Measurements from ENCODE around the gene STARD13. TPM values are rescaled to one million over a fixed set of nuclear protein-coding genes. Genes with fewer than 3 reads are reported as not detected.
"Not testable (repeated sequence)": the region's sequence is repeated elsewhere in the genome, so short reads cannot be mapped to it uniquely, and the experiment has no call there.

The STARD13 gene
- total and polyA plus RNA-seq, 5 experiments from 2014 or later: not detected

GRCh38 chr13:33188093-33188882, 97.3 kb downstream of the STARD13 start:
- ATAC-seq (no peak), DNase-seq (no peak)
- Mint-ChIP-seq H3K4me3 (no peak overlapping the region), H3K36me3 (no peaks in the 10 kb centered on the region), H3K4me1 (peaks cover 4 to 10% (median 5%) of the 10 kb centered on the region in 4 donors), H3K27ac (no peak overlapping the region), H3K27me3 (peaks cover 0 to 11% (median 4%) of the 10 kb centered on the region in 5 donors), H3K9me3 (no peaks in the 10 kb centered on the region)
- POLR2A ChIA-PET: no interaction called here

DNA sequence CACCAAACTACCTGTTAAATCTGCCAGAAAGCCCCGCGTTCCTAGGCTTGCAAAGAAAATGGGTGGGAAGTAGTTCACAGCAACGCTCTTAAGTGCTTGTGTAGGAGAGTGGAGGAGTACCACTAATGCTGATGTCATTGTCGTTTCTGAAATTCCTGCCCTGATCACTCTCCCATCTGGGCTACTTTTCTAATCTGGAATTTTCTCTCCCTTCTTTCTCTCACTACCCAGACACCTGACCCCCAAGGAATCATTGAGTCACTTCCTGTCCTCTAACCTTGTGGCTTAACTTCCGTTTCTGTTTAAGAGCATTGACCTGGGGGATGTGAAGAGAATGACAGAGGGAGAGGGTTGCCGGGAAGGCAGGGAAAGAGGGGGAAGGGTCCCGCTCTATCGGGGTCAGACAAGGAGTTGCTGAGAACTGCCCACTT, 98.7 kb downstream of the STARD13 start:
- Mint-ChIP-seq H3K9me3 (no peaks in the 10 kb centered on the region), H3K36me3 (no peaks in the 10 kb centered on the region), H3K4me3 (no peak overlapping the region), H3K27ac (no peak overlapping the region), H3K27me3 (peaks cover 4 to 23% (median 8%) of the 10 kb centered on the region in 5 donors), H3K4me1 (peaks cover 3 to 7% (median 5%) of the 10 kb centered on the region in 4 donors)
- no peak for DNase-seq
- ATAC-seq: no peak
- POLR2A ChIA-PET: no interaction called here

GRCh38 chr13:33185853-33186252, 99.7 kb downstream of the STARD13 start:
- POLR2A ChIA-PET: no interaction called here
- Mint-ChIP-seq H3K36me3 (no peaks in the 10 kb centered on the region), H3K4me3 (no peak overlapping the region), H3K4me1 (peaks cover 3 to 7% (median 5%) of the 10 kb centered on the region in 4 donors), H3K27ac (no peak overlapping the region), H3K9me3 (no peaks in the 10 kb centered on the region), H3K27me3 (peaks cover 4 to 30% (median 11%) of the 10 kb centered on the region in 5 donors)
- ATAC-seq (no peak), DNase-seq (no peak)

GRCh38 chr13:33184530-33184929, 101.0 kb downstream of the STARD13 start:
- DNase-seq: no peak
- Mint-ChIP-seq H3K36me3 (no peaks in the 10 kb centered on the region), H3K4me1 (peaks cover 3 to 7% (median 5%) of the 10 kb centered on the region in 4 donors), H3K27me3 (peaks cover 4 to 39% (median 15%) of the 10 kb centered on the region in 5 donors), H3K27ac (no peak overlapping the region), H3K4me3 (no peak overlapping the region), H3K9me3 (no peaks in the 10 kb centered on the region)
- POLR2A ChIA-PET: no interaction called here
- ATAC-seq: no peak

DNA sequence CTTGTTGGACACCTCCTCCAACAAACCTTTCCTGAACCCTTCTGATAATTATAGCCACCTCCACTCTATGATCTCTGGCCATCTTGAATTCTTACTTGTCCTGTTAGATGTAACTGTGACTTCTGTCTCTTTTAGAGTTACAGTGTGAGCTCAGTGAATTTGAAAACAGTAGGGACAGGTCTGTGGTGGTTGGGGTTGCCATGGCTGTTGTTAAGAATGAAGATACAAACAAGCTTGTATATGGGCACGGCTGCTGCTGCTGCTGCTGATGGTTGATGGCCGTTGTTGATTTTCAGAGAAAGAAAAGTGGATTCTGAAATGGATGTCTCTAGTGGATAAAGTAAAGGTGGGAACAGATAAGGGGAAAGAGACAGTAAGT, 101.5 kb downstream of the STARD13 start:
- POLR2A ChIA-PET: no interaction called here
- peaks cover 4 to 39% (median 15%) of the 10 kb centered on the region in 5 donors for H3K27me3 Mint-ChIP-seq

DNA sequence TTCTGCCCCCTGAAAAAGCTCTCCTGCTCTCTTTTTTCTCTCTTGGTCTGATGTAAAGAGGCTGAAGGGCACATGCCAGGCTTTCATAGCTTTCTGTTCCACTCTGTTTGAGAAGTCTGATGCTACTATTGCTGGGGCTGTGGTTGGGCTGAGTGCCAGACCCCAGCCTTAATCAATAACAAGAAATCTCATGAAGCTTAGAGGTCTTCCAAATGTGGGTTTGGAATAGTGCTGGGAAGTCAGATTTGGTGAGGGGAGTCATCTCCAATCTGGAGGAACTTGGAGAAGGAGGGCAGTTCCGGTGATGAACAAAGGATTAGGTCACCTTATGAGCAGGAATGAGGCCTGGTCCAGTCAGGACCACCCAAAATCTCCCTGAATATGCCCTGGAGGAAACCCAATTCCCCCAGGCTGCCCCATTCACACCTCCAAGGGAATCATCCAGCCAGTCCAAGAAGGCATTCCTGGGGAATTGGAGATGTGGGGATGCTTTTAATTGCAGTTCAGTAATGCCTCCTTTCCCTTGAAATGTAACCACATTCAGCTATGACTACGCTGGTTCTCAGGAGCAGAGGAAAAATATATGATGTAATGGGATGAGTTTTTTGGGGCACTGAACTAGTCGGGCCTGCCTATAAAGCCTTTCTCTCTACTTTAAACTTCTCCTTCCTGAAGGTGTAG, 102.0 kb downstream of the STARD13 start:
- Mint-ChIP-seq H3K4me3 (no peak overlapping the region), H3K9me3 (no peaks in the 10 kb centered on the region), H3K27ac (no peak overlapping the region), H3K36me3 (no peaks in the 10 kb centered on the region), H3K4me1 (peaks cover 3 to 7% (median 5%) of the 10 kb centered on the region in 4 donors), H3K27me3 (peaks cover 4 to 39% (median 15%) of the 10 kb centered on the region in 5 donors)
- no peak for DNase-seq
- ATAC-seq: no peak
- POLR2A ChIA-PET: no interaction called here

More for the DNA sequence above, 101.5 kb downstream of the STARD13 start:
- Mint-ChIP-seq H3K4me3 (no peak overlapping the region), H3K4me1 (peaks cover 3 to 7% (median 5%) of the 10 kb centered on the region in 4 donors), H3K36me3 (no peaks in the 10 kb centered on the region), H3K27ac (no peak overlapping the region), H3K9me3 (no peaks in the 10 kb centered on the region)
- DNase-seq (no peak), ATAC-seq (no peak)

DNA sequence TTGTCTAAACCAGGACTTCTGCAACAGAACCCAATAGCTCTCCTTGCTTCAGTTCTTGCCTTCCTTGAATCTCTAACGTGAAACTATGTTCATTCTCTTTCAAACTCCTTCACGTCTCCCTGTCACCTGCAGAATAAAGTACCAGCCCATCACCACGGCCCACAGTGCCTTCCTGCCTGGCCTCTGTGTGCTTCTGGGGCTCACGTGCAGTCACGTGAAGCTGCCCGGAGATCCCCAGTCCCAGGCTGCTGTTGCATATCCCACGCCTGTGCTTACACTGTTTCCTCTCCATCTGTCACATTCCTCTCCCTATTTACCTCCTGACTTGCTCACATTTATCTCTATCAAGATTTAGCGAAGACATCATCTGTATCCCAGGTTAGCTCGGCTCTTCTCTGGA, 102.8 kb downstream of the STARD13 start:
- Mint-ChIP-seq H3K4me3 (no peak overlapping the region), H3K4me1 (peaks cover 3 to 7% (median 5%) of the 10 kb centered on the region in 4 donors)

GRCh38 chr13:33181264-33181663, 104.3 kb downstream of the STARD13 start:
- POLR2A ChIA-PET: no interaction called here
- no peaks in the 10 kb centered on the region for H3K36me3 Mint-ChIP-seq
- ATAC-seq (no peak), DNase-seq (no peak)
- peaks cover 4 to 39% (median 15%) of the 10 kb centered on the region in 5 donors for H3K27me3 Mint-ChIP-seq
- H3K9me3 Mint-ChIP-seq: peaks cover 0 to 3% (median 0%) of the 10 kb centered on the region in 9 donors
- no peaks in the 10 kb centered on the region for H3K4me1 Mint-ChIP-seq
- H3K27ac Mint-ChIP-seq: no peak overlapping the region
- H3K4me3 Mint-ChIP-seq: no peak overlapping the region

More for the DNA sequence above, 102.8 kb downstream of the STARD13 start:
- ATAC-seq: no peak
- Mint-ChIP-seq H3K27ac (no peak overlapping the region), H3K36me3 (no peaks in the 10 kb centered on the region), H3K27me3 (peaks cover 4 to 39% (median 15%) of the 10 kb centered on the region in 5 donors), H3K9me3 (no peaks in the 10 kb centered on the region)
- POLR2A ChIA-PET: interaction anchor here (0.5 kb wide), 1 partner anchor 725 kb away, joined by 3 read pairs; no protein-coding TSS in a partner anchor
- no peak for DNase-seq

DNA sequence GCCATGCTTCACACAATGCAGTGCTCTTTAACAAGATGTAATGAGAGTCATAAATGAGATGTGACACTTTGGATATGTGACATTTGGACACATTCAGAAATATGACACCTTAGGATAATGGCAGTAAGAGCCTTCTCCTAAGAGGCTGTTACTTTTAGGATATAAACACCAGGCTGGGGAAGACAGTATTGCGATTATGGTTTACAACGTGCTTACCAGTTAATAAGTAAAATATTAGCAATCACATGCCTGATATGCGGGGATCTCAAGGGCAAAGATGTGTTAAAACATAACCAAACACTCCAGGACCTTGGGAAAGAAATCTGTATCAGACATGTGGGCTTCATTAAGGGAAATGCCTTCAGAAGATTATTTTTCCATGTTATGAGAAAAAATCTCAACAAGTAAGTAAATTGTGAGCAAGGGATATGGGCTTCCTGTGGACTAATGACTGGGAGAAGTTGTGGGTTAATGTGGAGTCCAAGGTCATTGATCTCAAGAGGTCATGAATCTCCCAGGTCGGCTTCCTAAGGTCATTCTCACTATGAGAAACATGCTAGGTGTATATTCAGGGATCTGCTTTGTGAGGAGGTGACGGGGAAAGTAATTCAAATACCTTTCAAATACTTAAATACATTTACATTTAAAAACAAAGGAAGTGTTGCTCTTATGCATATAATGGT, 105.3 kb downstream of the STARD13 start:
- Mint-ChIP-seq H3K27me3 (peaks cover 4 to 31% (median 14%) of the 10 kb centered on the region in 5 donors), H3K4me1 (no peaks in the 10 kb centered on the region), H3K36me3 (no peaks in the 10 kb centered on the region), H3K4me3 (no peak overlapping the region), H3K27ac (no peak overlapping the region), H3K9me3 (peaks cover 0 to 3% (median 0%) of the 10 kb centered on the region in 9 donors)
- POLR2A ChIA-PET: no interaction called here
- DNase-seq: no peak
- no peak for ATAC-seq

- peaks cover 0 to 3% (median 0%) of the 10 kb centered on the region in 9 donors for H3K9me3 Mint-ChIP-seq
- DNase-seq (no peak), ATAC-seq (no peak)
- no peaks in the 10 kb centered on the region for H3K4me1 Mint-ChIP-seq
- H3K27me3 Mint-ChIP-seq: peaks cover 6 to 34% (median 14%) of the 10 kb centered on the region in 5 donors
- H3K4me3 Mint-ChIP-seq: no peak overlapping the region
- POLR2A ChIA-PET: no interaction called here
- no peak overlapping the region for H3K27ac Mint-ChIP-seq
- H3K36me3 Mint-ChIP-seq: no peaks in the 10 kb centered on the region
These were observed 106.1 kb downstream of the STARD13 start for GRCh38 chr13:33179463-33179862.

DNA sequence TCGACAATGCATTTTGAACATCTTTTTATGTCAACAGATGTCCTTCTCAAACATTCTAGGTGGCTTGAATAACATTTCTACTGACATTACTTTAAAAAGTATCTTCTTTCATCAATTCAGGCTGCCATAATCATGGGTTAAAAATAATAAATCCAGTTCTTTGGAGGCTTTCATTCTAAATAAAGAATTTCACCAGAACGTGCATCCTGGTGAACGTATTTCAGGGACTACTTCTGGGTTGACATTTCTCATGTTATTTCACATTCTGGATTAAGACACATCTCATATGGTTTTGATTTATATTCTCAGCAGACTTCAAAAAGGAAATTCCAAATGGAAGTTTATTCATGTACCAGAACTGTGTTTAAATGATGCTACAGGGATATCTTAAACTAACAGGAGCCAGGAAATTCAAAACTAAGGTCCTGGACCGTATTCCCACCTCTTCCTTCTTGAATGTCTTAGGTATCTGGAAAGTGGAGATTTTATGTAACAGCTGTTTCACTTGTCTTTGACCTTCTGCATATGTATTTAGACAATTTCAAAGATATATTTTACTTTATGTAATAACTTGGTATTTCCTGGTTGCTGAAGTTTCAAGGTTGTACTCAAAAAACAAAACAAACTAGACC, 107.2 kb downstream of the STARD13 start:
- Mint-ChIP-seq H3K27me3 (peaks cover 9 to 39% (median 14%) of the 10 kb centered on the region in 5 donors), H3K4me1 (no peaks in the 10 kb centered on the region), H3K9me3 (peaks cover 0 to 3% (median 0%) of the 10 kb centered on the region in 9 donors), H3K4me3 (no peak overlapping the region), H3K27ac (no peak overlapping the region), H3K36me3 (no peaks in the 10 kb centered on the region)
- POLR2A ChIA-PET: no interaction called here
- ATAC-seq: no peak
- no peak for DNase-seq

DNA sequence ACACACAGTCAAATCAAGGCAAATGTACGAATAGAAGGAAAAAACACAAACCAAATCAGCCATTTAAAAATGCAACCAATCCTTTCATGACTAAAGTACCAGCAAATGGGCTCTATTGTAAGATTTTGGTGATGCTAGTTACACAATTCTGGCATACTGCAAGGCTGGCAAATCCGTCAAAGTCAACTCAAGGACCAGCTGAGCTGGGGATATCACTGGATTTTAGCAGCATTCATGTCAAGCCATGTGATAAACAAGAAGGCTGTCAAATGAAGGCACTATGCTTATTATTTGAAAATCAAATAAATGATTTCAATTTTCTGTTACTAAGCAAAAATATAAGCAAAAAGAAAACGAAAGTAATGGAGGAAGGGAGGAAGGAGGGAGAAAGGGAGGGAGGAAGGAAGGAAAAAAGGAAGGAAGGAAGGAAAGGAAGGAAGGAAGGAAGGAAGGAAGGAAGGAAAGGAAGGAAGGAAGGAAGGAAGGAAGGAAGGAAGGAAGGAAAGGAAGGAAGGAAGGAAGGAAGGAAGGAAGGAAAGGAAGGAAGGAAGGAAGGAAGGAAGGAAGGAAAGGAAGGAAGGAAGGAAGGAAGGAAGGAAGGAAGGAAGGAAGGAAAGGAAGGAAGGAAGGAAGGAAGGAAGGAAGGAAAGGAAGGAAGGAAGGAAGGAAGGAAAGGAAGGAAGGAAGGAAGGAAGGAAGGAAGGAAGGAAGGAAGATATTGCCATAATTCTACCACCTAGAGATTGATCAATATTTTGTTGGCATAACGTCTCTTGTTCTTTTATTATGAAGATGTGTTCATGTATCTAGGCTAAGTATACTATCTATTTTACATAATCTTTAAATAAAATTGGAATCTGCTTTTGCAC, 108.0 kb downstream of the STARD13 start:
- peaks cover 6 to 32% (median 9%) of the 10 kb centered on the region in 5 donors for H3K27me3 Mint-ChIP-seq
- DNase-seq, H3K9me3 Mint-ChIP-seq, ATAC-seq, H3K27ac Mint-ChIP-seq, H3K36me3 Mint-ChIP-seq, H3K4me3 Mint-ChIP-seq, POLR2A ChIA-PET, H3K4me1 Mint-ChIP-seq: not testable (repeated sequence)

Data from naive thymus-derived CD8-positive, alpha-beta T cell (primary cell).